Measurements from ENCODE around the gene PLN.

GRCh38 chr6:118598324-118598723 lies 50.2 kb downstream of the PLN start:
- TF ChIP-seq EZH2 (IDR thresholded peaks at IDR 0.05; ENCODE audit: borderline replicate concordance): no peak
- TF ChIP-seq EZH2phosphoT487 (IDR thresholded peaks at IDR 0.05; ENCODE audit: low read depth, severe bottlenecking, unreplicated experiment): no peak

Data from hepatocyte (in vitro differentiated cells).